ENCODE measurements around the gene IQCF5. TPM values are rescaled to one million over a fixed set of nuclear protein-coding genes. Genes with fewer than 3 reads are reported as not detected.
"Not testable (repeated sequence)": the region's sequence is repeated elsewhere in the genome, so short reads cannot be mapped to it uniquely, and the experiment has no call there.

Gene IQCF5
- total and polyA plus RNA-seq, 9 donors = not detected

DNA sequence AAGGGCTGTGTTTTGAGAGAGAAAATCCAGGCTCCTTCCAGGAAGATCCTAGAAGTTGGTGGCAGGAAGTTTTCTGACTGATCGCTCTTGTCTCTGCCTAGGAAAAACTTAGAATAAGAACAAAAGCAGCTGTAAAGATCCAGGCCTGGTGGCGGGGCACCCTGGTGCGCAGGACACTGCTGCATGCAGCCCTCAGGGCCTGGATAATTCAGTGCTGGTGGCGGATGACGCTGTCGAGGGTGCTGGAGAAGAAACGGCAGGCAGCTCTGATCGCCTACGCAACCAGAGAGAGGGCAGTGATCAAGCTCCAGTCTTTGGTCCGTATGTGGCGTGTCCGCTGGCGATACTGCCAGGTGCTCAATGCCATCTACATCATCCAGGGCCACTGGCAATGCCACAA, 12.5 kb downstream of the IQCF5 start:
- no peaks in the 10 kb centered on the region for H3K27me3 ChIP-seq
- no peaks in the 10 kb centered on the region for H3K4me1 ChIP-seq (ENCODE audit: insufficient read depth)
- intact Hi-C loops (cut with DNase I) = no loop called here
- H3K36me3 ChIP-seq = no peaks in the 10 kb centered on the region
- no peaks in the 10 kb centered on the region for H3K9me3 ChIP-seq
- H3K4me3 ChIP-seq = no peak overlapping the region
- 76 to 83% (median 80%) methylated on average over 13 of the region's 13 CpGs for WGBS, 3 donors
- TF ChIP-seq POLR2A (IDR thresholded peaks at IDR 0.05) = no peak
- TF ChIP-seq, protein P1, sequence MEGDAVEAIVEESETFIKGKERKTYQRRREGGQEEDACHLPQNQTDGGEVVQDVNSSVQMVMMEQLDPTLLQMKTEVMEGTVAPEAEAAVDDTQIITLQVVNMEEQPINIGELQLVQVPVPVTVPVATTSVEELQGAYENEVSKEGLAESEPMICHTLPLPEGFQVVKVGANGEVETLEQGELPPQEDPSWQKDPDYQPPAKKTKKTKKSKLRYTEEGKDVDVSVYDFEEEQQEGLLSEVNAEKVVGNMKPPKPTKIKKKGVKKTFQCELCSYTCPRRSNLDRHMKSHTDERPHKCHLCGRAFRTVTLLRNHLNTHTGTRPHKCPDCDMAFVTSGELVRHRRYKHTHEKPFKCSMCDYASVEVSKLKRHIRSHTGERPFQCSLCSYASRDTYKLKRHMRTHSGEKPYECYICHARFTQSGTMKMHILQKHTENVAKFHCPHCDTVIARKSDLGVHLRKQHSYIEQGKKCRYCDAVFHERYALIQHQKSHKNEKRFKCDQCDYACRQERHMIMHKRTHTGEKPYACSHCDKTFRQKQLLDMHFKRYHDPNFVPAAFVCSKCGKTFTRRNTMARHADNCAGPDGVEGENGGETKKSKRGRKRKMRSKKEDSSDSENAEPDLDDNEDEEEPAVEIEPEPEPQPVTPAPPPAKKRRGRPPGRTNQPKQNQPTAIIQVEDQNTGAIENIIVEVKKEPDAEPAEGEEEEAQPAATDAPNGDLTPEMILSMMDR (IDR thresholded peaks at IDR 0.05) = no peak
- TF ChIP-seq EP300 (IDR thresholded peaks at IDR 0.05) = no peak
- H3K27ac ChIP-seq = no peak overlapping the region
- DNase-seq = no peak

DNA sequence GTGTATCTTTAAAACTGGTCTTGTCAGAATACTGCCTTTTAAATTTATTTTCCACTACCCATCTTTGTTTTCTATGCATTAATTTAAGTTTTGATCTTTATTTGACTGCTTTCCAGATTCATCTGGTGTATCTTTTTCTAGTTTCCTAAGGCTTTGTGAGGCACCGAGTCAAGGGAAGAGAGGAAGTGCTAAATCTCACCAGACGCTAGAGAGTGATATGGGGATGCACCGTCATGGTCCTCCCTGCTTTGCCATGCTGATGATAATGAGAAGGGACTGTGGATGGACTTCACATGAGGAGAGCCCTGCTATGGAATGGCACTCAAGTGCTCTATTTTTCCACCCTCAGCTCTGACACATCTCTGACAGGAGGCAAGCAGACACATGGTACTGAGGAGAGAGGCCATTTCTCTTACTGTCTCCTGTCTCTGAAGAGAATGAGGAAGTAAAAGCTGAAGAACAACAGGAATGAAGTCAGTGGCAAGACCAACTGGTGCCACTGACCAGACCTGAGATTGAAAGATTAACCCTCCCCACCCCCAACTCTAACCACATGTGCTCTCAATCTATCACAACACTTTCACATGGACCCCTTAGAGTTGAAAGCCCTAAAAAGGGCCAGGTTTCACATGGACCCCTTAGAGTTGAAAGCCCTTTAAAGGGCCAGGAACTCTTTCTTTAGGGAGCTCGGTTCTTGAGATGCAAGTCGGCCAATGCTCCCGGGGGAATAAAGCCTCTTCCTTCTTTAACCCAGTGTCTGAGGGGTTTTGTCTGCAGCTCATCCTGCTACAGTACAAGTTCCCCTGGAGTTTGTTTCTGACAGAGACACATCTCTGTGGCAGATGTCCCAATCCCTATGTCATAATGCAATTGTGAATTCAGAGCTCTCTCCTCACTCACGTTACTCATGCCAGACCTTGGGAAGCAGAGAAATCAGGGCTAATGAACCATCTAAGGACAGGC, 14.4 kb downstream of the IQCF5 start, which contains the start of gene IQCF2:
Gene IQCF2, plus strand, starts transcription at position 913 of the 963 bp plus-strand sequence. CDS start 52 bp downstream, outside the sequence.
- no peaks in the 10 kb centered on the region for H3K36me3 ChIP-seq
- H3K9me3 ChIP-seq = no peaks in the 10 kb centered on the region
- H3K4me1 ChIP-seq (ENCODE audit: insufficient read depth) = no peaks in the 10 kb centered on the region
- no peak within 1 kb of the TSS for H3K4me3 ChIP-seq
- WGBS, 3 donors = 68 to 75% (median 71%) methylated on average over 6 to 7 of the region's 7 CpGs
- no peak for DNase-seq
- TF ChIP-seq, protein P1 (IDR thresholded peaks at IDR 0.05) = no peak
- TF ChIP-seq POLR2A (IDR thresholded peaks at IDR 0.05) (no peak), EP300 (IDR thresholded peaks at IDR 0.05) (no peak)
- intact Hi-C loops (cut with DNase I) = no loop called here
- H3K27me3 ChIP-seq = no peaks in the 10 kb centered on the region
- no peak within 1 kb of the TSS for H3K27ac ChIP-seq

DNA sequence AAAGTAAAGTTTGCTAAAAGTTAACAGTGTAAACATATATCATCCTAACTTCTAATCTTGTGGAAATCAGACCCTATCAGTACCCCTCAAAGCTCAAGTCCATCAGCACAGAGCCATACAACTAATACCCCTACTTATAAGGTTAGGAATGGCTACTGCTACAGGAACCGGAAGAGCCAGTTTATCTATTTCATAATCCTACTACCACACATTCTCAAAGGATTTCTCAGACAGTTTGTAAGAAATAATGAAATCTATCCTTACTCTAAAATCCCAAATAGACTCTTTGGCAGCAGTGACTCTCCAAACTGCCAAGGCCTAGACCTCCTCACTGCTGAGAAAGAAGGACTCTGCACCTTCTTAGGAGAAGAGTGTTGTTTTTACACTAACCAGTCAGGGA, 20.0 kb downstream of the IQCF5 start:
- DNase-seq; H3K36me3 ChIP-seq; H3K27ac ChIP-seq; intact Hi-C loops (cut with DNase I); H3K4me1 ChIP-seq (ENCODE audit: insufficient read depth); H3K27me3 ChIP-seq; H3K9me3 ChIP-seq; H3K4me3 ChIP-seq: not testable (repeated sequence)
- WGBS, 3 donors = 68 to 89% (median 75%) methylated on average over 1 of the region's 1 CpG

DNA sequence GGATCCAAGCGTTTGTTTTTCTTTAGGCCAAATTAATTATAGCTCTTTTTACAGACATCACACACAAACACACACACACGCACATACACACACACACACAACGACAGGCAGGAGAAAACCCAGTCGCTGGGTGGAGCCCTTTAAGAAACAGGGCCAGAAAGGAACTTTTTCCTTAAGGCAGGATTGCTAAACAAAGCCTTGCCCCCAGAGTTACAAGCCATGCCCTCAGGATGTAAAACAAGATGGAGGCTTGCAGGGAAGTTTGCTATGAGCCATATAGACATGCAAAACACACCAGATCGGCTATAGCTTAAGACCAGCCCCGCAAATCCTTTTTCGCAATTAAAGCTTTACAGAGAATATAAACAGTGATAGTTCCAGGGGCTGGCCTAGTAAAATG, 30.3 kb downstream of the IQCF5 start:
- Histone ChIP-seq H3K4me3 (no peak overlapping the region), H3K9me3 (no peaks in the 10 kb centered on the region), H3K4me1 (ENCODE audit: insufficient read depth) (no peaks in the 10 kb centered on the region), H3K27ac (no peak overlapping the region), H3K36me3 (no peaks in the 10 kb centered on the region), H3K27me3 (no peaks in the 10 kb centered on the region)
- intact Hi-C loops (cut with DNase I) = no loop called here
- 55 to 67% (median 59%) methylated on average over 7 of the region's 7 CpGs for WGBS, 3 donors
- TF ChIP-seq, protein P1 (IDR thresholded peaks at IDR 0.05) = no peak
- TF ChIP-seq POLR2A (IDR thresholded peaks at IDR 0.05) (no peak), EP300 (IDR thresholded peaks at IDR 0.05) (no peak)
- no peak for DNase-seq

DNA sequence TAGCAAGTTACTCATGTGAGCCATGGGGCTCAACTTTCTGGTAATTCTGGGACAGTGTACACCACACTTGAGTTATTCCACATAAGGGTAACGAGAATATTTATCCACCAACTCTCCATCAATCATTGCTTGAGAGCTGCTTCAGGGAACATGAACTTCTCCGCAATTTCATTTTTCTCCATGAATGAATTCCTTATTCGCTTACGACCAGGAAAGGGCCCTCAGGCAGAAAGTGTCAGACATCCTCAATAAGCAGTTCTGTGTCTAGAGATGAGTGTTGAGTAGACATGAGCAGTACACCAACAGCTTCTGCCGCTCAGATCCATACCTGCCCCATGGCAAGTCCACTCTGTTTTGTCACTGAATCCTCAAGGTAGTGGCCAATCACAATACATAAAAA, 38.8 kb downstream of the IQCF5 start:
- Histone ChIP-seq H3K4me3 (no peak overlapping the region), H3K9me3 (no peaks in the 10 kb centered on the region), H3K27me3 (no peaks in the 10 kb centered on the region), H3K36me3 (no peaks in the 10 kb centered on the region), H3K4me1 (ENCODE audit: insufficient read depth) (no peaks in the 10 kb centered on the region), H3K27ac (no peak overlapping the region)
- no peak for DNase-seq
- 73 to 79% (median 76%) methylated on average over 5 of the region's 5 CpGs for WGBS, 3 donors
- TF ChIP-seq, protein P1 (IDR thresholded peaks at IDR 0.05) = no peak
- TF ChIP-seq EP300 (IDR thresholded peaks at IDR 0.05) (no peak), POLR2A (IDR thresholded peaks at IDR 0.05) (no peak)
- intact Hi-C loops (cut with DNase I) = no loop called here

Measured in ovary (tissue), 9 donors.